PC-9 (cell line): ENCODE data around the gene SUPT3H. TPM values are rescaled to one million over a fixed set of nuclear protein-coding genes. Genes with fewer than 3 reads are reported as not detected.

Experiments
- BruUV-seq: library from RNA; stranded (reverse); fragments of 400-500 nt; replicated peaks from 2 replicates; lab custom pipeline; 2021; lab: Mats Ljungman, UMichigan
- CTCF ChIA-PET: fragments of 300-600 bp; sonication (Branson Sonifier 250); formaldehyde crosslinking; loops from one replicate; lab custom pipeline; 2022; ENCODE audit warnings: antibody characterized with exemption; lab: Charles Lee
- POLR2A ChIA-PET: fragments of 300-600 bp; sonication (Branson Sonifier 250); formaldehyde crosslinking; loops from one replicate; lab custom pipeline; 2022; ENCODE audit warnings: antibody characterized with exemption; ENCODE audit not compliant: unreplicated experiment; lab: Charles Lee
- DNase-seq, 2 experiments: peaks; one replicate each; pipeline versions ENCODE4 v3.0.0 to v3.0.0-alpha.2; 2015 to 2022; ENCODE audit warnings: mixed read lengths in 1 of 2
- H2AFZ ChIP-seq: fragments of 200-600 bp; sonication (generic); 2 replicates; pipeline ENCODE4 v1.8.1; 2017; ENCODE audit warnings: antibody characterized with exemption
- H3F3A ChIP-seq: fragments of 200-600 bp; sonication (generic); 2 replicates; pipeline ENCODE4 v1.8.1; 2017; ENCODE audit warnings: antibody characterized with exemption, mild to moderate bottlenecking, low read depth; ENCODE audit not compliant: insufficient read depth
- H3K27ac ChIP-seq: fragments of 200-600 bp; sonication (generic); 2 replicates; pipeline ENCODE4 v1.6.1; 2016; ENCODE audit warnings: mixed run types
- H3K27me3 ChIP-seq: fragments of 200-600 bp; sonication (generic); 2 replicates; pipeline ENCODE4 v1.6.1; 2016; ENCODE audit warnings: low read depth, mixed run types; ENCODE audit not compliant: insufficient read depth
- H3K36me3 ChIP-seq: fragments of 200-600 bp; sonication (generic); 2 replicates; pipeline ENCODE4 v1.6.1; 2016; ENCODE audit warnings: low read depth, mixed run types
- H3K4me1 ChIP-seq: fragments of 200-600 bp; sonication (generic); replicated peaks from 2 replicates; pipeline ENCODE4 v1.6.1; 2016; ENCODE audit warnings: mixed run types; ENCODE audit not compliant: insufficient read depth
- H3K4me2 ChIP-seq: fragments of 200-600 bp; sonication (generic); 2 replicates; pipeline ENCODE4 v1.6.1; 2017; ENCODE audit warnings: mixed run types
- H3K4me3 ChIP-seq: fragments of 200-600 bp; sonication (generic); 2 replicates; pipeline ENCODE4 v1.6.1; 2016; ENCODE audit warnings: mixed run types
- H3K79me2 ChIP-seq: fragments of 200-600 bp; sonication (generic); 2 replicates; pipeline ENCODE4 v1.6.1; 2017; ENCODE audit warnings: low read depth, mixed run types
- H3K9me2 ChIP-seq: fragments of 200-600 bp; sonication (generic); 2 replicates; pipeline ENCODE4 v1.8.1; 2017; ENCODE audit warnings: mild to moderate bottlenecking; ENCODE audit not compliant: insufficient read depth
- H3K9me3 ChIP-seq: fragments of 200-600 bp; sonication (generic); 2 replicates; pipeline ENCODE4 v1.8.1; 2016; ENCODE audit warnings: low read depth; ENCODE audit not compliant: insufficient read depth
- H4K20me1 ChIP-seq: fragments of 200-600 bp; sonication (generic); 2 replicates; pipeline ENCODE4 v1.8.1; 2017; ENCODE audit not compliant: insufficient read depth
- EZH2 ChIP-seq: fragments of 200-600 bp; sonication (generic); IDR thresholded peaks from 2 replicates; pipeline ENCODE4 v1.8.0; 2017; ENCODE audit warnings: antibody characterized with exemption, low read depth
- intact Hi-C: fragments of 100-400 bp; cut with micrococcal nuclease; formaldehyde crosslinking; loops from one replicate; pipeline ENCODE4 v1.10.0; 2022; ENCODE audit not compliant: unreplicated experiment
- total RNA-seq: library from RNA; stranded (reverse); gene quantifications from 2 replicates; pipeline ENCODE4 v1.2.3, GENCODE V29; 2021
- TF ChIP-seq, protein P1 (sequence below): fragments of 200-600 bp; sonication (generic); conservative IDR thresholded peaks from 2 replicates; pipeline ENCODE4 v1.6.1; 2017; ENCODE audit warnings: mixed run types, antibody characterized with exemption, mild to moderate bottlenecking, moderate library complexity

The SUPT3H gene
- total RNA-seq, 1 experiment from 2014 or later, result 9.2 TPM

DNA sequence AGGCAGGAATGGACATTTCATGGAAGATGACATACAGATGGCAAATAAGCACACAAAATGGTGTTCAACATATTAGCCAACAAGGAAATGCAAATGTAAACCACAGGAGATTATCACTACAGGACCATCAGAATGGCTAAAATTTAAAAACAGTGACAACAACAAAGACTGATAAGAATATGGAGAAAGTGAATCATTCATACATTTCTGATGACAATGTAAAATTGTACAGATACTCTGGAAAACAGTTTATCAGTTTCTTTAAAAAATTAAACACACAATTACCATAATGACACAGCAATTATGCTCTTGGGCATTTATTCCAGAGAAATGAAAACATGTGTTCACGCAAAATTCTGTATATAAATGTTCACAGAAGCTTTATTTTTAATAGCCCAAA is 155.4 kb downstream of the SUPT3H start:
- H3K9me2 ChIP-seq, result no peaks in the 10 kb centered on the region; the same call in 1 of the 2 replicates
- H2AFZ ChIP-seq, result no peak overlapping the region
- H3K79me2 ChIP-seq, result no peaks in the 10 kb centered on the region
- no peaks in the 10 kb centered on the region for H3K36me3 ChIP-seq
- no peaks in the 10 kb centered on the region for H3K4me1 ChIP-seq
- H3F3A ChIP-seq, result no peaks in the 10 kb centered on the region
- no peak overlapping the region for H3K4me2 ChIP-seq
- intact Hi-C loops, result no loop called here
- ChIA-PET POLR2A (no interaction called here), CTCF (no interaction called here)
- H3K9me3 ChIP-seq, result no peaks in the 10 kb centered on the region
- H4K20me1 ChIP-seq, result no peaks in the 10 kb centered on the region
- BruUV-seq, result no TSS peak
- no peak overlapping the region for H3K4me3 ChIP-seq
- no peak overlapping the region for H3K27ac ChIP-seq
- TF ChIP-seq, protein P1, sequence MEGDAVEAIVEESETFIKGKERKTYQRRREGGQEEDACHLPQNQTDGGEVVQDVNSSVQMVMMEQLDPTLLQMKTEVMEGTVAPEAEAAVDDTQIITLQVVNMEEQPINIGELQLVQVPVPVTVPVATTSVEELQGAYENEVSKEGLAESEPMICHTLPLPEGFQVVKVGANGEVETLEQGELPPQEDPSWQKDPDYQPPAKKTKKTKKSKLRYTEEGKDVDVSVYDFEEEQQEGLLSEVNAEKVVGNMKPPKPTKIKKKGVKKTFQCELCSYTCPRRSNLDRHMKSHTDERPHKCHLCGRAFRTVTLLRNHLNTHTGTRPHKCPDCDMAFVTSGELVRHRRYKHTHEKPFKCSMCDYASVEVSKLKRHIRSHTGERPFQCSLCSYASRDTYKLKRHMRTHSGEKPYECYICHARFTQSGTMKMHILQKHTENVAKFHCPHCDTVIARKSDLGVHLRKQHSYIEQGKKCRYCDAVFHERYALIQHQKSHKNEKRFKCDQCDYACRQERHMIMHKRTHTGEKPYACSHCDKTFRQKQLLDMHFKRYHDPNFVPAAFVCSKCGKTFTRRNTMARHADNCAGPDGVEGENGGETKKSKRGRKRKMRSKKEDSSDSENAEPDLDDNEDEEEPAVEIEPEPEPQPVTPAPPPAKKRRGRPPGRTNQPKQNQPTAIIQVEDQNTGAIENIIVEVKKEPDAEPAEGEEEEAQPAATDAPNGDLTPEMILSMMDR, result no peak
- no peak for TF ChIP-seq EZH2
- no peaks in the 10 kb centered on the region for H3K27me3 ChIP-seq
- DNase-seq, result no peak

DNA sequence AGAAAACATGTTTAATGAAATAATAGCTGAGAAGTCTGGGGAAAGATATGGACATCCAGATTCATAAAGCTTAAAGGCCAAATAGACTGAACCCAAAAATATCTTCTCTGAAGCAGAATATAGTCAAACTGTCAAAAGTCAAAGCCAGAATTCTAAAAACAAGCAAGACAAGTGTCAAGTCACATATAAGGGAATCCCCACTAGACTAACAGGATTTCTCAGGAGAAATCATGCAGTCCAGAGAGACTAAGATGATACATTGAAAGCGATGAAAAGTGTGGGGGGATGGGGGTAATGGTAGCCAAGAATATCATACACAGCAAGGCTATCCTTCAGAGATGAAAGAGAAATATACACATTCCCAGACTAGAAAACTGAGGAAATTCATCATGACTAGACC is 162.0 kb downstream of the SUPT3H start:
- intact Hi-C loops, result no loop called here
- ChIA-PET POLR2A (no interaction called here), CTCF (no interaction called here)

DNA sequence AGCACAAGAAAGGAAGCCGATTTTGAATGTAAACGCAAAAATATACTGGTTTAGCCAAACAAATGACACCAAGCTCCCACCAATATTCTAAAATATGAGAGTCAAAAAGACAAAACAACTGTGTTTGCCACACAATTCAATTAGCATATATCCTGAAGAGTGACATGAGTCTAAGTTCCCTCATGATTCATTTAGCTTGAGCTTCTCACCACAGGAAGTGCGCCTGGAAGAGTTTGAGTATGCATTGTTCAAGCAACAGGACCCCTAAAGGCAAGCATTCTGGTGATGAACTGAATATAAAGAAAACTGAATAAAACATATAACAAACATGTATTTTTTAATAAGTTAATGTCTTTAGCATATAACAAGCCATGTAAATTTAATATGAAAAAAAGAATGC is 164.8 kb downstream of the SUPT3H start:
- Histone ChIP-seq H3K9me3 (0 out of 2 replicates have a peak, but pooled peaks cover 4% of the 10 kb centered on the region), H3F3A (no peaks in the 10 kb centered on the region), H3K4me1 (no peaks in the 10 kb centered on the region), H3K4me3 (no peak overlapping the region), H3K4me2 (no peak overlapping the region), H3K9me2 (no peaks in the 10 kb centered on the region; the same call in 1 of the 2 replicates), H3K79me2 (no peaks in the 10 kb centered on the region), H2AFZ (no peak overlapping the region), H3K36me3 (no peaks in the 10 kb centered on the region), H3K27ac (no peak overlapping the region), H4K20me1 (no peaks in the 10 kb centered on the region), H3K27me3 (no peaks in the 10 kb centered on the region)
- no peak for TF ChIP-seq EZH2
- CTCF ChIA-PET, result no interaction called here
- POLR2A ChIA-PET, result no interaction called here
- intact Hi-C loops, result no loop called here
- BruUV-seq, result no TSS peak
- no peak for DNase-seq

More for the DNA sequence above, 162.0 kb downstream of the SUPT3H start:
- Histone ChIP-seq H3K9me3 (no peaks in the 10 kb centered on the region), H3K27ac (no peak overlapping the region), H3K9me2 (no peaks in the 10 kb centered on the region; the same call in 1 of the 2 replicates), H3K4me3 (no peak overlapping the region), H3K79me2 (no peaks in the 10 kb centered on the region), H2AFZ (no peak overlapping the region), H4K20me1 (no peaks in the 10 kb centered on the region), H3K36me3 (no peaks in the 10 kb centered on the region), H3K4me1 (no peaks in the 10 kb centered on the region), H3K4me2 (no peak overlapping the region), H3F3A (no peaks in the 10 kb centered on the region), H3K27me3 (no peaks in the 10 kb centered on the region)
- TF ChIP-seq, protein P1, result no peak
- no peak for TF ChIP-seq EZH2
- DNase-seq, result no peak
- no TSS peak for BruUV-seq

DNA sequence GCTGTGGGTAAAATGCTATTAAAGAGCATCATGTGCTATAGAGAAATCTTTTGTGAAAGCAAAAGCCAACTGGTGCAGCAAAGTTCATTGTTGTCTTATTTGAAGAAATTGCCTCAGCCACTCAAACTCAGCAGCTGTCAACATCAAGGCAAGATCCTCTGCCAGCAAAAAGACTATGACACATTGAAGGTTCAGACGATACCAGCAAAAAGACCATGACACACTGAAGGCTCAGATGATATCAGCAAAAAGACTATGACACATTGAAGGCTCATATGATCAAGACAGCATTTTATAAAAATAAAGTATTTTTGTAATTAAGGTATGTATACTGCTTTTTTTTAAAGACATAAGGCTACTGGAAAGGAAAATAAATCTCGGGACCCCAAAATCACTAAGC is 168.0 kb downstream of the SUPT3H start:
- no peaks in the 10 kb centered on the region for H3F3A ChIP-seq
- H3K27ac ChIP-seq, result no peak overlapping the region
- POLR2A ChIA-PET, result interaction anchor here (0.6 kb wide), 1 partner anchor 41 kb away, joined by 4 read pairs; no protein-coding TSS in a partner anchor
- no peaks in the 10 kb centered on the region for H4K20me1 ChIP-seq
- no peaks in the 10 kb centered on the region for H3K4me1 ChIP-seq
- DNase-seq, result no peak
- no peak overlapping the region for H3K4me3 ChIP-seq
- 0 out of 2 replicates have a peak, but pooled peaks cover 4% of the 10 kb centered on the region for H3K9me3 ChIP-seq
- intact Hi-C loops, result no loop called here
- H3K79me2 ChIP-seq, result no peaks in the 10 kb centered on the region
- H3K27me3 ChIP-seq, result no peaks in the 10 kb centered on the region
- TF ChIP-seq, protein P1, result no peak
- no peak for TF ChIP-seq EZH2
- H3K36me3 ChIP-seq, result no peaks in the 10 kb centered on the region
- CTCF ChIA-PET, result no interaction called here
- BruUV-seq, result no TSS peak
- H2AFZ ChIP-seq, result no peak overlapping the region
- H3K9me2 ChIP-seq, result no peaks in the 10 kb centered on the region
- no peak overlapping the region for H3K4me2 ChIP-seq
